Rectal smooth muscle tissue (tissue), 1 donor: ENCODE results near the gene RAP1GAP.

Source experiments
- H3K27ac ChIP-seq: one replicate; pipeline ENCODE4 v1.7.0; 2013; ENCODE audit warnings: low read depth, low read length, inconsistent platforms
- H3K27me3 ChIP-seq: one replicate; pipeline ENCODE4 v1.7.0; 2013; ENCODE audit warnings: low read length; ENCODE audit not compliant: control insufficient read depth, insufficient read depth
- H3K36me3 ChIP-seq: one replicate; pipeline ENCODE4 v1.7.0; 2013; ENCODE audit warnings: low read length; ENCODE audit not compliant: control insufficient read depth, insufficient read depth
- H3K4me1 ChIP-seq: one replicate; pipeline ENCODE4 v1.7.0; 2013; ENCODE audit warnings: low read length; ENCODE audit not compliant: control insufficient read depth, insufficient read depth
- H3K4me3 ChIP-seq: one replicate; pipeline ENCODE4 v1.7.0; 2013; ENCODE audit warnings: low read length
- H3K9ac ChIP-seq: one replicate; pipeline ENCODE4 v1.7.0; 2013; ENCODE audit warnings: low read length

RAP1GAP gene

DNA sequence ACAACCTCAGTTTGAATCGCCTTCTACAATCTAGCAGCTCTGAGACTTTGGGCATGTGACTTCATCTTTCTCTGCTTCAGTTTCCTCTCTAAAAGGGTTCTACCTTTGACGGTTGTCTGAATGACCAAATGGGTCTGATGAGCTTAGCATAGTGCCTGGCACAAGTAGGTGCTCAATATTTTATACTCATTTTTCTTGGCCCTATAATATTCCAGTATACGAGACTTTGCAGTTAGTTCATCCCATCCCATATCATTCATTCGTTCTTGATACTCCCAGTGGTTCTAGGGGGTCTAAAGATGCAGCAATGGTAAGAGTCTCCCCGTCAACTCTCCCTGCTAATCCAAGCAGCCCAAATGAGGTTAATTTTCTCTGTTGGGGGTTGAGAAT, 92.4 kb downstream of the RAP1GAP start:
- Histone ChIP-seq H3K27me3 (no peaks in the 10 kb centered on the region), H3K9ac (no peak overlapping the region), H3K27ac (no peak overlapping the region), H3K36me3 (no peaks in the 10 kb centered on the region), H3K4me1 (peaks cover 5% of the 10 kb centered on the region), H3K4me3 (no peak overlapping the region)

DNA sequence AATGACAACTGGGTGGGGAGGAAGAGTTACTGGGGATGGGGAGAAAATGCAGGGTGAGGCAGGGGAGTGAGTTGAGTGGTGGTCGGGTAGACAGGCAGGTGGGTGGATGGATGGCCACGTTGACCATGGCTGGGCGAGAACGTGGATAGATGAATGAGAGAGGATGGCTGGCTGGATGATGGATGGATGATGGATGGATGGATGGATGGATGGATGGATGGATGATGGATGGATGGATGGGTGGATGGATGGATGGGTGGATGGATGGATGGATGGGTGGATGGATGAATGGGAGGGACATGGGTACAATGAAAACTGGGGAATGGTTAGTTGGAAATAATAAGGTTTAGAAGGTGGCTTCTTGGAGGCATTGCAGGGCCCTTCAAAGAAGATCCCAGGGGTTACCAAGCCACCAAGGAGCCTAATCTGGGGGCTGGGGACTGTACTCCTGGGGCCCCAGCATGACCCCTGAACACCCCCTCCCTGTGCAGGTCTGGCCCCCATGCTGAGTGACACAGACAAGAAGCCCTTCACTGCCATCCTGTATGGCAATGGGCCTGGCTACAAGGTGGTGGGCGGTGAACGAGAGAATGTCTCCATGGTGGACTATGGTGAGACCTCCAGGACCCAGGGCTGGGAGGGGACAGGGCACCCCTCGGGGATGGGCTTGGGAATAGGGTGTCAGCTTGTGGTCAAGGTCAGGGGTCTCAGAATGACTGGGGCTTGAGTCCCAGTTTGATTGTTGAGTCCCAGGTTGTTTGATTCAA, 92.9 kb downstream of the RAP1GAP start:
- peaks cover 5% of the 10 kb centered on the region for H3K4me1 ChIP-seq
- no peaks in the 10 kb centered on the region for H3K36me3 ChIP-seq
- no peaks in the 10 kb centered on the region for H3K27me3 ChIP-seq
- no peak overlapping the region for H3K27ac ChIP-seq
- H3K9ac ChIP-seq = no peak overlapping the region
- no peak overlapping the region for H3K4me3 ChIP-seq

DNA sequence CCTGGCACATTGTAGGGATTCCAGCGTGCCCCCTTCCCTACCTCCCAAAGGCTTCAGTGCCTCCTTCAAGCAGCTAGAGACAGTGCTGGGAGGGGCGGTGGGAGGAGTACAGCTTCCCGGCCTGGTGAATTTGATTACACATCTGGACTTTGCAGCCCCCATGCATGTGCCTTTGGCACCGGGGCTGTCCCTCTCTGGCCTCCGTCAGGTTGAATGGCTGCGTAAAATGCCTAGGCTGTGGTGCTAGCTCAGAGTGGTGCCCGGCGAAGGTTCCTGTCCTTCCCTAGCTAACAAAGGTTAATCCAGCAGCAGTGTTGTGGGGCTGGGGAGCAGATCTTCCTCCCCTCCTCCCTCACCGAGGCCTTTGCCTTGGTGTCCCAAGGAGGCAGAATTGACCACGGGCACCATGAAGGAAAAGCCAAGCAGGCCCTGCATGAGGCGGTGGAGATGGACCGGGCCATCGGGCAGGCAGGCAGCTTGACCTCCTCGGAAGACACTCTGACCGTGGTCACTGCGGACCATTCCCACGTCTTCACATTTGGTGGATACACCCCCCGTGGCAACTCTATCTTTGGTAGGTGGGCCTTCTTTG, 93.7 kb downstream of the RAP1GAP start:
- H3K4me1 ChIP-seq = peaks cover 5% of the 10 kb centered on the region
- H3K27me3 ChIP-seq = no peaks in the 10 kb centered on the region
- no peak overlapping the region for H3K9ac ChIP-seq
- H3K36me3 ChIP-seq = no peaks in the 10 kb centered on the region
- H3K27ac ChIP-seq = no peak overlapping the region
- no peak overlapping the region for H3K4me3 ChIP-seq

DNA sequence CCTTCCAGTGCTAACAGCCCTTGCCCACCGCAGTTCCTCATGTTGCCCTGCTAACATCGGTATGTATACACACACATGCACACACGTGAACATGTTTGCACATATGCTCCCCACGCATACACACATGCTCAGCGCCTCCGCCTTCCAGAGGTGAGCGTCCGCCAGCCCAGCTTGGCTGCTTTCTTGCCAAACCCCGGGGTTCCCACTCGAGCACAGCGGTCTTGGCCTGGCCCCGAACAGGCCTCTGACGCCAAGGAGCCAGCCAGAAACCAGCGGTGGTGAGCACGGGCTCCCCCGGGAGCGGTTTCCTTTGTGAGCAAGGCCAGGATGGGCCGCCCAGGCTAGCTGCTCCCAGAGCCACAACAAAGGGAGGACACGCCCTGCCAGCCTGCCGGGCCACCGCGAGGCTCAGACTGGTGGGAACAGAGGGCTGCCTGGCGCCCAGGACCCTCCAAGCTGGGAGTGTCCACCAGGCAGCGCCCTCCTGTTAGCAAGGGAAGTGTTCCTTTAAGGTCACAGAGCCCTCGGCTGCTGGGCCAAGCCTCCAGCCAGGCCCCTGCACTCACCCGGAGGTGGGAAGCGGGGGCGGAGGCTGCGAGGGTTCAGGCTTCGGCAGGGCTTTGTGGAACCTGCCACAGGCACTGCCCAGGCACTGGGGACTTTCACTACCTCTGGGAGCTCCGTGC, 94.5 kb downstream of the RAP1GAP start:
- Histone ChIP-seq H3K27me3 (no peaks in the 10 kb centered on the region), H3K4me1 (peaks cover 5% of the 10 kb centered on the region), H3K27ac (no peak overlapping the region), H3K36me3 (no peaks in the 10 kb centered on the region), H3K4me3 (peak overlapping the region; percentile 16), H3K9ac (no peak overlapping the region)

DNA sequence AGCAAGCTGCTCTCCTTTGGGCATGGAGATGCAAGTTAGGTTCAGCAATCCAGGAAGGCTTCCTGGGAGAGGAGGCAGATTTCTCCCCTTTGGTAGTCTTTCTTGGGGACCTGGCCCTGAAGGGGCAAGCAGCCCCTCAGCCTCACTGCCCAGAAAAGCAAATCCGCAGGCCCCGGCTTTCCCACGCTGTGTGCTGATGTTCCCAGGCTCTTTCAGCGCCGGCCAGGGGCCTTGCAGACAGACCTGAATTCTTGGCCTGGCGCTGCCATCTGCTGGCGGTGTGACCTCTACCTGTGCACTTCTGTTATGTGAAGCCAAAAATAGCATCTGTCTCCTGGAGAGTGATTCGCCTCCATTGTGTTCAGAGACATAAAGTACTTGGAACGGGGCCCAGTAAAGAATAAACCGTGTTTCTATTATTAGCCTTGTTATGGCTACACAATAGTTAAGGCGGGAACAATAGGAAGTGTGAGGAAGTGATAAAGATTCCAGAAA, 95.1 kb downstream of the RAP1GAP start:
- Histone ChIP-seq H3K4me1 (peaks cover 5% of the 10 kb centered on the region), H3K27me3 (no peaks in the 10 kb centered on the region), H3K36me3 (no peaks in the 10 kb centered on the region), H3K9ac (no peak overlapping the region), H3K27ac (no peak overlapping the region), H3K4me3 (peak overlapping the region; percentile 16)

DNA sequence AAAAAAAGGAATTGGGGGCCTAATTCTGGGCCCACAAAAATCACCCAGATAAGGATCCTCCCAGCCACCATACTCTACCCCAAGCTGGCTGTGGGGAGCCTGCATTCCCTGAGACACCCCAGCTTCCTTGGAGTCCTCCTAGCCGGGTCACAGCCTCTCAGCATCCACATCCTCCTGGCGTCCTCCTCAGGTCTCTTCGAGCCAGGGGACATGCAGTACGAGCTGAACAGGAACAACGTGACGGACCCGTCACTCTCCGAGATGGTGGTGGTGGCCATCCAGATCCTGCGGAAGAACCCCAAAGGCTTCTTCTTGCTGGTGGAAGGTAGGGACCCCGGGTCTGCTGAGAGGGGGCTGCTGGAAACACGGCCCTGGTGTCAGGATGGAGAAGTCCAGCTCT, 95.7 kb downstream of the RAP1GAP start:
- no peak overlapping the region for H3K9ac ChIP-seq
- no peaks in the 10 kb centered on the region for H3K27me3 ChIP-seq
- no peak overlapping the region for H3K27ac ChIP-seq
- H3K4me1 ChIP-seq = peaks cover 5% of the 10 kb centered on the region
- H3K36me3 ChIP-seq = no peaks in the 10 kb centered on the region
- H3K4me3 ChIP-seq = no peak overlapping the region

DNA sequence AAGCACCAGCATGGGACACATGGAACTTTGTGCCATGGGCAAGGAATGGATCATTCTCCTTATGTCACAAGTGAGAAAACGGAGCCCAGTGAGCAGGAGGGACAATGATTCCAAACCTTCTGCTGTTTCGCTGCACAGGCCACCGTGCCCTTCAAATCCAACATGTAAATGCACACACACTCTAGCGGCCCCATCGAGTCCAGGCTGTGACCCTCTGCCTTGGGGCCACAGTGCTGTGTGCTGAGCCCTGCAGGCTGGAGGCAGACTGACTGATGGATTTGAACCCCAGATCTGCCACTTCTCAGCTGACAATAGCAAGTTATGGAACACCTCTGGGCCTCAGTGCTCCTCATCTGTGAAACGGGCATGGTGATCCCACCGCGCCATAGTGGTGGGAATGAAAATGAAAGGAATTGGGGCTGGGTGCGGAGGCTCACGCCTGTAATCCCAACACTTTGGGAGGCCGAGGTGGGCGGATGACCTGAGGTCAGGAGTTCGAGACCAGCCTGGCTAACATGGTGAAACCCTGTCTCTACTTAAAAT, 96.4 kb downstream of the RAP1GAP start:
- no peak overlapping the region for H3K4me3 ChIP-seq
- no peaks in the 10 kb centered on the region for H3K36me3 ChIP-seq
- no peak overlapping the region for H3K9ac ChIP-seq
- no peaks in the 10 kb centered on the region for H3K27me3 ChIP-seq
- H3K27ac ChIP-seq = no peak overlapping the region
- peaks cover 5% of the 10 kb centered on the region for H3K4me1 ChIP-seq

DNA sequence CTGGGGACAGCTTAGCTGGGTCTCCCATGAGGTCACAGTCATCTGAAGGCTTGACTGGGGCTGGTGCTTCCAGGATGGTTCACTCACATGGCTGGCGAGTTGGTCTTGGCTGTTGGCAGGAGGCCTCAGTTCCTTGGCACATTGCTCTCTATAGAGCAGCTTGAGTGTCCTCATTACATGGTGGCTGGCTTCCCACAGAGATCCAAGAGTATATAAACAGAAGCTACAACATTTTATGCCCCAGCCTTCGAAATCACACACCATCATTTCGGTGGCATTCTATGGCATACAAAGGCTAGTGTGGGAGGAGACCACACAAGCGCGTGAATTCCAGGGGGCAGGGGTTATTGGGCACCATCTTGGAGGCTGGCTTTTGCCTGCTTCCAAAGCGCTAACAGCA, 96.9 kb downstream of the RAP1GAP start:
- Histone ChIP-seq H3K4me3 (no peak overlapping the region), H3K27me3 (no peaks in the 10 kb centered on the region), H3K4me1 (peaks cover 5% of the 10 kb centered on the region), H3K36me3 (no peaks in the 10 kb centered on the region), H3K9ac (no peak overlapping the region), H3K27ac (no peak overlapping the region)

DNA sequence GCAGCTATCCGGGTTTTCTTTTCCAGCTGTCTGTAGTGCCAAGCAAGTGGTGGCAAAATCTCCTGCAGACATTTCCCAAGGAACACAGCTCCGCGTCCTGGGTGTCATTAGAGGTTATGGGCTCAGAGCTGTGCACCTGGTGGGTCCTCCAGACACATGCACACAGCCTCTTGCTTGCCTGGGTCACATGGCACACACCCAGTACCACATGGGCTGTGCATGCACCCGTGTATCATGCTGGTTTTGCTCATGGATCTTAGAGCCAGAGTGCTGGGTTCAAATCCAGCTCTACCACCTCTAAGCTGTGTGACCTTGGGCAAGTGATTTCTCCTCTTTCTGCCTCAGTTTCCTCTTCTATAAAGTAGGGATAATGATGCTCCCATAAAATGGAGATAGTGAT, 98.3 kb downstream of the RAP1GAP start:
- Histone ChIP-seq H3K4me3 (no peak overlapping the region), H3K27me3 (no peaks in the 10 kb centered on the region), H3K27ac (no peak overlapping the region), H3K9ac (no peak overlapping the region), H3K4me1 (peaks cover 5% of the 10 kb centered on the region), H3K36me3 (no peaks in the 10 kb centered on the region)

DNA sequence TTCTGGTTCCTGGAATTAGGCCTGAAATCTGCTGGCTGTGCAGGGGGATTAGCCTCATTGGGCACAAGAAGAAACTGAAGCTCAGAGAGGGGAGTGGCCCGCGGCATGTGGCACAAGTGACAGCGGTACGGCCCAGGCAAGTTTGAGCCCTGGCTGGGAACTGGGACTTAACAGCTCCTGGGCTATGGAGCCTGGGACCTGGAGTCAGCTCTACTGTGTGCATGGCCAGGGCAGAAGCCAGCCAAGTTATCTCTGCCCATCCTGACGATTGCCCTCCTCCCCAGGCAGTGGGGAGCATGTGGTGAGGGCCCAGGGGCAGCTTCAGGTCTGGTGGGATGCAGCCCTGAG, 98.7 kb downstream of the RAP1GAP start:
- Histone ChIP-seq H3K4me1 (peaks cover 5% of the 10 kb centered on the region), H3K27ac (no peak overlapping the region), H3K4me3 (no peak overlapping the region), H3K9ac (no peak overlapping the region), H3K36me3 (no peaks in the 10 kb centered on the region), H3K27me3 (no peaks in the 10 kb centered on the region)

DNA sequence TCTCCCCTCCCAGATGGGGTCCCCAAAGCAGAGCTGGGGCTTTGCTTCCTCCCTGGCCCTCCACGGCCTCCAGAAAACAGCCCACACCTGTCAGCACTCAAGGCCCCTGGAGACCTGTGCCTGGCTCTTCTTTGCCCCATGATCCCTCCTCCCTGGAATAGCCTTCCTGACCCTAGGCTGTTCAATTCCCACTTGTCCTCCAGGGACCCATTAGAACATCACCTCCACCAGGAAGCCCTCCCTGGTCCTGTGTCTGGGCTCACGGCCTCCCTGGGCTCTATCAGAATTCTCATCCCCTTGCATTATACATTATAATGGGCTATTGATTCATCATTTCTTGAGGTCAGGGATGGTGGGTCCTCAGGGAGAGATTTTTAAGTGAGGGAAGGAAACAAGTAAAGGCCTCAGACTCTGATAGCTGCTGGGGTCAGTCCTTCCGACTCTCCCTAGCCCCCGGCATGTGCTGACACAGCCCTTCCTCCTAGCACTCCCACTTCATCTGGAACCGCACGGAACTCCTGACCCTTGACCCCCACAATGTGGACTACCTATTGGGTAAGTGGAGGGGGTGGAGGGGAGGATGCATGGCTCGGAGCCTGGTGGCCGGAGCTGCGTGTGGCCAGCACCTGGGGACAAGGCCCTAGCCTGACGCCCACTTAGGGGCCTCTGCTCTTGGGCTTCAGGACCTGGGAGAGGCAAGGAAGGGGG, 99.2 kb downstream of the RAP1GAP start:
- Histone ChIP-seq H3K4me1 (peaks cover 5% of the 10 kb centered on the region), H3K27me3 (no peaks in the 10 kb centered on the region), H3K27ac (no peak overlapping the region), H3K36me3 (no peaks in the 10 kb centered on the region), H3K9ac (no peak overlapping the region), H3K4me3 (no peak overlapping the region)

DNA sequence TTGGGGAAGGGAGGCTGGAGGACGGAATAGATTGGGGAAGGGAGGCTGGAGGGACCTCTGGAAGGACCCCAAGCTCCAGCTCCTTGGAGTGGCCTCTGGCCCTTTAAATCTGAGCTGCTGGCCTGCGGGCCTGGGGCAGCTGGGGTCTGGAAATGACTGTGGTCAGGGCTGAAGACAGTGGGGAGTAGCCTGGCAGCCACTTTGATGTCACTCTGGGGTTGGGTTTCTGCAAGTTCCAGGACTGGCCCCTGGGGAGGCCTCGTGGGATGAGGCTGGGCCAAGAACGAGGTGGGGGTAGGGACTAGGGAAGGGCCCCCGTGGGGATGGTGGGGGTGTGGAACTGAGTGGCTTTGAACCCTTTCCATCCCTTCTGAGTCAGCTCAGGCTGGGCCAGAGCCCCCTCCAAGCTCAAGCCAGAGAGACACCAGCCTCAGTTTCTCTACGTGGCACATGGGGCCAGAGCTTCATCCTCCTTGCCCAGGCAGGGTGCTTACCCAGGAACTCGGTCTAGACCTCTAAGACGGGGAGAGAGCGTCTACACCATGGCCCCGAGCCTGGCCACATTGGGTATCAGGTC, 100.3 kb downstream of the RAP1GAP start:
- Histone ChIP-seq H3K27me3 (no peaks in the 10 kb centered on the region), H3K36me3 (no peaks in the 10 kb centered on the region), H3K4me3 (no peak overlapping the region), H3K4me1 (no peaks in the 10 kb centered on the region), H3K9ac (no peak overlapping the region), H3K27ac (no peak overlapping the region)
